Measurements from ENCODE around the gene TMEM132D. TPM values are rescaled to one million over a fixed set of nuclear protein-coding genes. Genes with fewer than 3 reads are reported as not detected.

Gene TMEM132D
- total and polyA plus RNA-seq, 2 donors (not counting 3 experiments of a cell fraction or from before 2014, with no cell fraction given), result not detected

DNA sequence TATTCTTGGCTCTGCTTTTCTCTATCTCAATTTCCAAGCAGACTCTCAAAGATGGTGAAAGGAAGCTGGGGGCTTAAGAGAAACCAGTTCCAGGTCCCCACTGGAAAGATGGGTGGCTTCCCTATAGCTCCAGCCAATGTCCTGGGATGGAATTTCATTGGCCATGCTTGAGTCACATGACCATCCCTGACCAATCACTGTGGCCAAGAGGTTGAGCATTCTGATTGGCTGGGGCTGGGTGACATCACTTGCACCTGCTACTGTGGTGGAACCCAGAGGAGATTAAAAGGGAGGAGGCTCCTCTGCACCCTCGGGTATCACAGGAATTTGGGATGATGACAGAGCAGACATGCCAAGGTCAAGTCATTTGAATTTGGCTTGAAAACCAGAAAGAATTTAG is 436.5 kb downstream of the TMEM132D start:
- no peak overlapping the region for H2AFZ ChIP-seq (ENCODE audit: low read depth, low read length)
- POLR2A ChIA-PET, result no interaction called here
- intact Hi-C loops (cut with micrococcal nuclease), result no loop called here
- no peak overlapping the region for H3K27ac ChIP-seq (ENCODE audit: insufficient read depth, low read depth, low read length)
- no peak overlapping the region for H3K4me2 ChIP-seq (ENCODE audit: insufficient read depth, low read length)
- H3K9me3 ChIP-seq (replicated peaks; ENCODE audit: control insufficient read depth, insufficient read depth, low read length), result peaks cover 2% of the 10 kb centered on the region
- H3K36me3 ChIP-seq (ENCODE audit: control insufficient read depth in 2 of 2, extremely low read depth in 1 of 2, insufficient read depth in 2 of 2, low read length in 2 of 2), result no peaks in the 10 kb centered on the region
- H3K9ac ChIP-seq (replicated peaks; ENCODE audit: extremely low read depth, insufficient read depth, low read length), result no peak overlapping the region
- H3K4me1 ChIP-seq (ENCODE audit: control insufficient read depth, extremely low read depth, insufficient read depth, low read length), result no peaks in the 10 kb centered on the region
- H3K9me1 ChIP-seq (replicated peaks; ENCODE audit: control insufficient read depth, extremely low read depth, insufficient read depth, low read length), result no peaks in the 10 kb centered on the region
- BruUV-seq (replicated peaks), result no TSS peak
- dilution Hi-C loops (cut with MboI; ENCODE audit: extremely low pct_ligation_motif_present, low sequenced_read_pairs), result no loop called here
- no peak overlapping the region for H3K4me3 ChIP-seq (replicated peaks in 1 of 3; ENCODE audit: insufficient read depth in 1 of 3, low read depth in 1 of 3, low read length in 3 of 3)
- no peaks in the 10 kb centered on the region for H4K20me1 ChIP-seq (replicated peaks; ENCODE audit: control insufficient read depth, extremely low read depth, insufficient read depth, low read length)
- no peak for FAIRE-seq
- no peak for DNase-seq (ENCODE audit: low read depth, low spot score)
- H3K79me2 ChIP-seq (ENCODE audit: control insufficient read depth, insufficient read depth, low read length), result no peaks in the 10 kb centered on the region
- TF ChIP-seq EZH2 (IDR thresholded peaks at IDR 0.05; ENCODE audit: borderline replicate concordance, low read depth, low read length, severe bottlenecking) (no peak), POLR2AphosphoS5 (IDR thresholded peaks at IDR 0.05; ENCODE audit: insufficient read depth, low read depth, low read length) (no peak), GATA2 (IDR thresholded peaks at IDR 0.05; ENCODE audit: insufficient read depth, insufficient read length, low read depth, low read length) (no peak), FOS (IDR thresholded peaks at IDR 0.05; ENCODE audit: borderline replicate concordance, insufficient read depth, low read length) (no peak), JUN (IDR thresholded peaks at IDR 0.05; ENCODE audit: borderline replicate concordance, insufficient read depth, insufficient read length, low read depth) (no peak), MYC (IDR thresholded peaks at IDR 0.05; ENCODE audit: low read depth, low read length) (no peak), POLR2A (IDR thresholded peaks at IDR 0.05; ENCODE audit: low read depth, low read length) (no peak)
- TF ChIP-seq, protein P1, sequence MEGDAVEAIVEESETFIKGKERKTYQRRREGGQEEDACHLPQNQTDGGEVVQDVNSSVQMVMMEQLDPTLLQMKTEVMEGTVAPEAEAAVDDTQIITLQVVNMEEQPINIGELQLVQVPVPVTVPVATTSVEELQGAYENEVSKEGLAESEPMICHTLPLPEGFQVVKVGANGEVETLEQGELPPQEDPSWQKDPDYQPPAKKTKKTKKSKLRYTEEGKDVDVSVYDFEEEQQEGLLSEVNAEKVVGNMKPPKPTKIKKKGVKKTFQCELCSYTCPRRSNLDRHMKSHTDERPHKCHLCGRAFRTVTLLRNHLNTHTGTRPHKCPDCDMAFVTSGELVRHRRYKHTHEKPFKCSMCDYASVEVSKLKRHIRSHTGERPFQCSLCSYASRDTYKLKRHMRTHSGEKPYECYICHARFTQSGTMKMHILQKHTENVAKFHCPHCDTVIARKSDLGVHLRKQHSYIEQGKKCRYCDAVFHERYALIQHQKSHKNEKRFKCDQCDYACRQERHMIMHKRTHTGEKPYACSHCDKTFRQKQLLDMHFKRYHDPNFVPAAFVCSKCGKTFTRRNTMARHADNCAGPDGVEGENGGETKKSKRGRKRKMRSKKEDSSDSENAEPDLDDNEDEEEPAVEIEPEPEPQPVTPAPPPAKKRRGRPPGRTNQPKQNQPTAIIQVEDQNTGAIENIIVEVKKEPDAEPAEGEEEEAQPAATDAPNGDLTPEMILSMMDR (IDR thresholded peaks at IDR 0.05; ENCODE audit: extremely low read depth in 1 of 2, insufficient read depth in 1 of 2, low read depth in 1 of 2, low read length in 2 of 2), result no peak
- TF ChIP-seq, protein P2, sequence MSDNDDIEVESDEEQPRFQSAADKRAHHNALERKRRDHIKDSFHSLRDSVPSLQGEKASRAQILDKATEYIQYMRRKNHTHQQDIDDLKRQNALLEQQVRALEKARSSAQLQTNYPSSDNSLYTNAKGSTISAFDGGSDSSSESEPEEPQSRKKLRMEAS (IDR thresholded peaks at IDR 0.05; ENCODE audit: insufficient read depth, insufficient read length), result no peak
- CTCF ChIA-PET, result interaction anchor here (0.6 kb wide), 1 partner anchor 216 kb away, joined by 3 read pairs; no protein-coding TSS in a partner anchor
- no peaks in the 10 kb centered on the region for H3K27me3 ChIP-seq (ENCODE audit: control insufficient read depth in 2 of 2, insufficient read depth in 2 of 2, low read length in 2 of 2)
